Gastroesophageal sphincter (tissue), 3 donors: ENCODE data around the gene DDX31.

ENCODE experiments used
- CTCF ChIP-seq, 4 experiments: fragments of 200-600 bp in 2 of 4; fragments of 450-650 bp in 2 of 4; sonication (generic) in 1 of 4; IDR thresholded peaks; one replicate each; pipeline ENCODE4 v1.5.1; 2017 to 2019; ENCODE audit warnings: antibody characterized with exemption in 4 of 4, mild to moderate bottlenecking in 2 of 4, moderate library complexity in 2 of 4
- EP300 ChIP-seq: sonication (generic); formaldehyde crosslinking; IDR thresholded peaks from one replicate; pipeline ENCODE4 v1.6.1; 2017; ENCODE audit warnings: antibody characterized with exemption, mild to moderate bottlenecking
- POLR2A ChIP-seq, 2 donors: fragments of 450-650 bp; IDR thresholded peaks; one replicate each; pipeline ENCODE4 v1.6.1; 2017; ENCODE audit warnings: antibody characterized with exemption in 2 of 2, mild to moderate bottlenecking in 2 of 2, moderate library complexity in 1 of 2
- POLR2AphosphoS5 ChIP-seq: sonication (generic); formaldehyde crosslinking; IDR thresholded peaks from one replicate; pipeline ENCODE4 v1.6.1; 2017; ENCODE audit warnings: antibody characterized with exemption

GRCh38 chr9:132552041-132552440, 117.7 kb downstream of the DDX31 start:
- TF ChIP-seq POLR2AphosphoS5, result no peak
- TF ChIP-seq CTCF (IDR thresholded peaks at IDR 0.05), result no peak
- no peak for TF ChIP-seq EP300
- no peak for TF ChIP-seq POLR2A (IDR thresholded peaks at IDR 0.05)
